Measurements from ENCODE around the gene THAP11. TPM values are rescaled to one million over a fixed set of nuclear protein-coding genes. Genes with fewer than 3 reads are reported as not detected.

The THAP11 gene
- total RNA-seq, 1 donor from 2014 or later = 29.6 TPM

DNA sequence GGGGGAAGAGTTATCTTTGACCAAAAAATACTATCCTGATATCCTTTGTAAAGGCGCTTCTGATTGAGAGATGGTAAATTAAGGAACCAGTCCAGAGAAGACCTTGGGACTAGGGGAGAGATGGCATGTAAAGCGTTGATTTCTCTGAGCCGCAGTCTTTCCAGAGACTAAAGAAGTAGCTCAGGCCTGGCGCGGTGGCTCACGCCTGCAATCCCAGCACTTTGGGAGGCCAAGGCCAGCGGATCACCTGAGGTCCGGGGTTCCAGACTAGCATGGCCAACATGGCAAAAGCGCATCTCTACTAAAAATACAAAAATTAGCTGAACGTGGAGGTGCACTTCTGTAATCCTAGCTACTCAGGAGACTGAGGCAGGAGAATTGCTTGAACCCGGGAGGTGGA, 6.0 kb downstream of the THAP11 start:
- H3K4me1 Mint-ChIP-seq (ENCODE audit: unreplicated experiment) = peaks cover 28% of the 10 kb centered on the region
- DNase-seq (ENCODE audit: low spot score) = no peak
- TF ChIP-seq, protein P1, sequence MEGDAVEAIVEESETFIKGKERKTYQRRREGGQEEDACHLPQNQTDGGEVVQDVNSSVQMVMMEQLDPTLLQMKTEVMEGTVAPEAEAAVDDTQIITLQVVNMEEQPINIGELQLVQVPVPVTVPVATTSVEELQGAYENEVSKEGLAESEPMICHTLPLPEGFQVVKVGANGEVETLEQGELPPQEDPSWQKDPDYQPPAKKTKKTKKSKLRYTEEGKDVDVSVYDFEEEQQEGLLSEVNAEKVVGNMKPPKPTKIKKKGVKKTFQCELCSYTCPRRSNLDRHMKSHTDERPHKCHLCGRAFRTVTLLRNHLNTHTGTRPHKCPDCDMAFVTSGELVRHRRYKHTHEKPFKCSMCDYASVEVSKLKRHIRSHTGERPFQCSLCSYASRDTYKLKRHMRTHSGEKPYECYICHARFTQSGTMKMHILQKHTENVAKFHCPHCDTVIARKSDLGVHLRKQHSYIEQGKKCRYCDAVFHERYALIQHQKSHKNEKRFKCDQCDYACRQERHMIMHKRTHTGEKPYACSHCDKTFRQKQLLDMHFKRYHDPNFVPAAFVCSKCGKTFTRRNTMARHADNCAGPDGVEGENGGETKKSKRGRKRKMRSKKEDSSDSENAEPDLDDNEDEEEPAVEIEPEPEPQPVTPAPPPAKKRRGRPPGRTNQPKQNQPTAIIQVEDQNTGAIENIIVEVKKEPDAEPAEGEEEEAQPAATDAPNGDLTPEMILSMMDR (IDR thresholded peaks at IDR 0.05; ENCODE audit: unreplicated experiment) = no peak
- H3K4me3 Mint-ChIP-seq (ENCODE audit: unreplicated experiment) = peak overlapping the region; percentile 97
- H3K9me3 Mint-ChIP-seq (ENCODE audit: unreplicated experiment) = no peaks in the 10 kb centered on the region
- H3K36me3 Mint-ChIP-seq (ENCODE audit: low read depth, unreplicated experiment) = no peaks in the 10 kb centered on the region
- peak overlapping the region; percentile 95 for H3K27ac Mint-ChIP-seq (ENCODE audit: unreplicated experiment)
- H3K27me3 Mint-ChIP-seq (ENCODE audit: unreplicated experiment) = peaks cover 8% of the 10 kb centered on the region

DNA sequence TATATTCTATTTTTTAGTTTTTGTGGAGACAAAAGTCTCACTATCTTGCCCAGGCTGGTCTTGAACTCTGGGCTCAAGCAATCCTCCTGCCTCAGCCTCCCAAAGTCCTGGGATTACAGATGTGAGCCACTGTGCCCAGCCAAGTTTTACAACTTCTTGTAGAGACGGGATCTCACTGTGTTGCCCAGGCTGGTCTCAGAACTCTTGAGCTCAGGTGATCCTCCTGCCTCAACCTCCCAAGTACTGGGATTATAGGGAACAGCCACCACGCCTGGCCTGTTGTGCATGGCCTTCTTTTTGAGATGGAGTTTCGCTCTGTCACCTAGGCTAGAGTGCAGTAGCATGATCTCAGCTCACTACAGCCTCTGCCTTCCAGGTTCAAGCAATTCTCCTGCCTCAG, 11.6 kb downstream of the THAP11 start:
- TF ChIP-seq, protein P1 (IDR thresholded peaks at IDR 0.05; ENCODE audit: unreplicated experiment) = no peak
- no peak for DNase-seq (ENCODE audit: low spot score)
- no peak overlapping the region for H3K4me3 Mint-ChIP-seq (ENCODE audit: unreplicated experiment)
- H3K27ac Mint-ChIP-seq (ENCODE audit: unreplicated experiment) = no peak overlapping the region
- no peaks in the 10 kb centered on the region for H3K9me3 Mint-ChIP-seq (ENCODE audit: unreplicated experiment)
- no peaks in the 10 kb centered on the region for H3K36me3 Mint-ChIP-seq (ENCODE audit: low read depth, unreplicated experiment)
- peaks cover 20% of the 10 kb centered on the region for H3K4me1 Mint-ChIP-seq (ENCODE audit: unreplicated experiment)
- H3K27me3 Mint-ChIP-seq (ENCODE audit: unreplicated experiment) = peaks cover 3% of the 10 kb centered on the region

DNA sequence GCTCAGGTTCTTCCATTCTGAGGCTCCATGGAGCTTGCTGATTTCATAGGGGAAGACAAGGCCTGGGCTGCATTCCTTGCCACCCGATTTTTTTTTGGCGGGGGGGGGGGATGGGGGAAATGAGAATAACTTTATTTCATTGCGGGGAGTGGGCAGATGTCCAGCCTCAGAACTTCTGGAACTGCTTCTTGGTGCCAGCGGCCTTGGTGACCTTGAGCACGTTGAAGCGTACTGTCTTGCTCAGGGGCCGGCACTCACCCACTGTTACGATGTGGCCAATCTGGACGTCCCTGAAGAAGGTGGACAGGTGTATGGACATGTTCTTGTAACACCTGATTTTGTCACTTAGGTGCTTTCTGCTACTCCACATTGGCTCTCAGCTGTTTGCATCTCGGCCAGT, 13.7 kb downstream of the THAP11 start:
- Mint-ChIP-seq H3K36me3 (ENCODE audit: low read depth, unreplicated experiment) (peaks cover 2% of the 10 kb centered on the region), H3K27ac (ENCODE audit: unreplicated experiment) (no peak overlapping the region), H3K4me1 (ENCODE audit: unreplicated experiment) (peaks cover 20% of the 10 kb centered on the region), H3K9me3 (ENCODE audit: unreplicated experiment) (no peaks in the 10 kb centered on the region), H3K4me3 (ENCODE audit: unreplicated experiment) (no peak overlapping the region), H3K27me3 (ENCODE audit: unreplicated experiment) (peaks cover 3% of the 10 kb centered on the region)
- TF ChIP-seq, protein P1 (IDR thresholded peaks at IDR 0.05; ENCODE audit: unreplicated experiment) = no peak
- DNase-seq (ENCODE audit: low spot score) = no peak

DNA sequence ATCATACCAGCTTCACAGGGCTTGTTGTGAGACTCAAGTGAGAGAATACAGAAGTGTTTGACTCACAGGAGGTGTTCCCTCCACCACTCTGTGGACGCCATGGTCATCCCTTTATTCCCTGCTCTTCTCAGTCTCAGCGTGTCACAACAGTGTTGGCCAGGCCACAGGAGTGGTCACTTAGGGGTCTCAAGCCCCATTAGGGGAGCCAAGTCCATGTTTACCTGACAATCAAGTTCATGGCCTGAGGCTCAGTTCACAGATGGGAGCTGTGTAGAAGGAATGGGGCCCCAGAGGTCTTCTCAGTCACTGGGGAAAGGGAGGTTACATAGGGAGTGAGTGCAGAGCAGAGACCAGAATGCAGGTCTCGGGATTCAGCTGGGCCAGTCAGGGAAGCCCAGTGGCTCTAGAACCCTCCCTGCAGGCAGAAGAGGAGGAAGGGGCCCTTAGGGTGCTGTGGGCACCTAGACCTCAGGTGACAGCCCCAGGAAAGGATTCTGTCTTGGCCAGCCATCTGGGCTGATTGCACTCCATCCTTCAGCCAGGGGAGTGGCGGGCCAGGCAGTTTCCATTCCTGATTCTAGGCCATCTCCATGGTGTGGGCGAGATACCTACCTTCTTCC, 14.9 kb downstream of the THAP11 start:
- TF ChIP-seq, protein P1 (IDR thresholded peaks at IDR 0.05; ENCODE audit: unreplicated experiment) = no peak
- Mint-ChIP-seq H3K36me3 (ENCODE audit: low read depth, unreplicated experiment) (peaks cover 8% of the 10 kb centered on the region), H3K4me1 (ENCODE audit: unreplicated experiment) (peaks cover 22% of the 10 kb centered on the region), H3K27me3 (ENCODE audit: unreplicated experiment) (peaks cover 3% of the 10 kb centered on the region), H3K27ac (ENCODE audit: unreplicated experiment) (no peak overlapping the region), H3K9me3 (ENCODE audit: unreplicated experiment) (no peaks in the 10 kb centered on the region), H3K4me3 (ENCODE audit: unreplicated experiment) (no peak overlapping the region)
- DNase-seq (ENCODE audit: low spot score) = no peak

DNA sequence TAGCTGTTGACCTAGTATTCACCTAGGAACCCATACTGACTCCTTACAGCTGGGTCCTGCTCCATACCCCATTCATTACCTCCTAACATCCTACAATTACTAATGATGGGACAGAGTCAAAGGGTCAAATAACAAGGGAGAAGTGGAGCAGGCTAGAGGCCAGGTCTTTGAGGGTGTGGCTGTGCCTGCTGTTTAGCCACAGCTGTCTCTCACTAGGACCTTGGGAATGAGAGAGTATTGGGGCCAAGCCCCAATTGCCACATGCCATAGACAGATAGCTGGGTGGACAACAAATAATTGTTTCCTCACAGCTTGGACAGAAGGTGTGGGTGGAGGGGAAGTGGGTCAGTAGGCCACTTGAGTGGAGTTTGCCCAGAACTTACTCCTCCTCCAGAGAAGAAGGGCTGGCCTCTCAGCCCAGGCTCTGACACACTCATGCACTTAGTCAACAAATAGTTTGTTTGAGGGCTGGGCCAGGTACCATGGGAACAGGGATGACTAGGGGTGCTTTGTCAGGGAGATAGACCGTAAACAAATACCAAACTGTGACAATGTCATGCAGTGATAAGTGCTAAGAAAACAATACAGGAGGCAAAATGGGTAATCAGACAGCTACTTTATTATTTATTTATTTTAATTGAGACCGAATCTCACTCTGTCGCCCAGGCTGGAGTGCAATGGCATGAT, 15.6 kb downstream of the THAP11 start:
- TF ChIP-seq, protein P1 (IDR thresholded peaks at IDR 0.05; ENCODE audit: unreplicated experiment) = no peak
- peak overlapping the region; percentile 84 for H3K27ac Mint-ChIP-seq (ENCODE audit: unreplicated experiment)
- peaks cover 22% of the 10 kb centered on the region for H3K4me1 Mint-ChIP-seq (ENCODE audit: unreplicated experiment)
- peaks cover 8% of the 10 kb centered on the region for H3K36me3 Mint-ChIP-seq (ENCODE audit: low read depth, unreplicated experiment)
- peaks cover 7% of the 10 kb centered on the region for H3K27me3 Mint-ChIP-seq (ENCODE audit: unreplicated experiment)
- no peaks in the 10 kb centered on the region for H3K9me3 Mint-ChIP-seq (ENCODE audit: unreplicated experiment)
- no peak overlapping the region for H3K4me3 Mint-ChIP-seq (ENCODE audit: unreplicated experiment)
- DNase-seq (ENCODE audit: low spot score) = no peak

All from endothelial cell (in vitro differentiated cells).